ENCODE measurements around the gene RRAD. TPM values are rescaled to one million over a fixed set of nuclear protein-coding genes. Genes with fewer than 3 reads are reported as not detected.

Gene RRAD
- total and polyA plus RNA-seq, 2 donors (not counting 3 experiments of a cell fraction or from before 2014, with no cell fraction given), result 0.22 to 0.48 TPM

GRCh38 chr16:66918803-66919568 lies 6.3 kb downstream of the RRAD start, which contains the start of gene CDH16:
TSS of gene CDH16 (minus strand) at chr16:66918885. CDS start at chr16:66918065, 820 bp downstream.
- Histone ChIP-seq H4K20me1 (replicated peaks; ENCODE audit: control insufficient read depth, extremely low read depth, insufficient read depth, low read length) (no peaks in the 10 kb centered on the region), H3K36me3 (ENCODE audit: control insufficient read depth in 2 of 2, extremely low read depth in 1 of 2, insufficient read depth in 2 of 2, low read length in 2 of 2) (no peaks in the 10 kb centered on the region), H3K27ac (ENCODE audit: insufficient read depth, low read depth, low read length) (no peak within 1 kb of the TSS), H3K4me1 (ENCODE audit: control insufficient read depth, extremely low read depth, insufficient read depth, low read length) (no peaks in the 10 kb centered on the region), H3K9me3 (replicated peaks; ENCODE audit: control insufficient read depth, insufficient read depth, low read length) (no peaks in the 10 kb centered on the region), H3K79me2 (ENCODE audit: control insufficient read depth, insufficient read depth, low read length) (no peaks in the 10 kb centered on the region), H3K4me3 (replicated peaks in 1 of 3; ENCODE audit: insufficient read depth in 1 of 3, low read depth in 1 of 3, low read length in 3 of 3) (no peak within 1 kb of the TSS), H3K27me3 (ENCODE audit: control insufficient read depth in 2 of 2, insufficient read depth in 2 of 2, low read length in 2 of 2) (peaks cover 20 to 27% of the 10 kb centered on the region in 2 experiments), H3K4me2 (ENCODE audit: insufficient read depth, low read length) (no peak within 1 kb of the TSS), H3K9ac (replicated peaks; ENCODE audit: extremely low read depth, insufficient read depth, low read length) (no peak within 1 kb of the TSS), H2AFZ (ENCODE audit: low read depth, low read length) (no peak within 1 kb of the TSS), H3K9me1 (replicated peaks; ENCODE audit: control insufficient read depth, extremely low read depth, insufficient read depth, low read length) (no peaks in the 10 kb centered on the region)
- no TSS peak for BruUV-seq (replicated peaks)
- no peak for TF ChIP-seq EZH2 (IDR thresholded peaks at IDR 0.05; ENCODE audit: borderline replicate concordance, low read depth, low read length, severe bottlenecking)
- no peak for TF ChIP-seq JUN (IDR thresholded peaks at IDR 0.05; ENCODE audit: borderline replicate concordance, insufficient read depth, insufficient read length, low read depth)
- TF ChIP-seq GATA2 (IDR thresholded peaks at IDR 0.05; ENCODE audit: insufficient read depth, insufficient read length, low read depth, low read length), result no peak
- no peak for TF ChIP-seq CTCF (IDR thresholded peaks at IDR 0.05; ENCODE audit: extremely low read depth in 1 of 2, insufficient read depth in 1 of 2, low read depth in 1 of 2, low read length in 2 of 2)
- TF ChIP-seq POLR2AphosphoS5 (IDR thresholded peaks at IDR 0.05; ENCODE audit: insufficient read depth, low read depth, low read length), result no peak
- TF ChIP-seq MAX (IDR thresholded peaks at IDR 0.05; ENCODE audit: insufficient read depth, insufficient read length), result no peak
- no peak for TF ChIP-seq MYC (IDR thresholded peaks at IDR 0.05; ENCODE audit: low read depth, low read length)
- no peak for TF ChIP-seq POLR2A (IDR thresholded peaks at IDR 0.05; ENCODE audit: low read depth, low read length)
- no peak for TF ChIP-seq FOS (IDR thresholded peaks at IDR 0.05; ENCODE audit: borderline replicate concordance, insufficient read depth, low read length)
- CTCF ChIA-PET, result interaction anchor here (1.0 to 5.2 kb wide), 11 partner anchors 9 to 236 kb away, joined by 3 to 25 read pairs (median 4); partner anchors contain the start of genes CES3 and NAE1
- dilution Hi-C loops (cut with MboI; ENCODE audit: extremely low pct_ligation_motif_present, low sequenced_read_pairs) (no loop called here), intact Hi-C loops (cut with micrococcal nuclease) (no loop called here)
- no peak for FAIRE-seq
- POLR2A ChIA-PET, result no interaction called here
- no peak for DNase-seq (ENCODE audit: low read depth, low spot score)
